ENCODE results near the gene PSG6. TPM values are rescaled to one million over a fixed set of nuclear protein-coding genes. Genes with fewer than 3 reads are reported as not detected.
A peak's percentile ranks its signal among the peaks of the same experiment; 100 is the strongest.
"Not testable (repeated sequence)": the region's sequence is repeated elsewhere in the genome, so short reads cannot be mapped to it uniquely, and the experiment has no call there.

The PSG6 gene
- total RNA-seq (0.17 TPM in 1 of 2 replicates, not detected in the other), polyA plus RNA-seq (0.18 and 0.76 TPM in 2 replicates), polyA minus RNA-seq (ENCODE audit: low replicate concordance) (not detected in 2 replicates)
- polyA plus RNA-seq (2012) = 0.15 and 0.61 TPM in 2 replicates

- H3K4me2 ChIP-seq (ENCODE audit: extremely low read depth, insufficient read depth, low read length); H3K79me2 ChIP-seq (ENCODE audit: control insufficient read depth, insufficient read depth, low read length); H3K9ac ChIP-seq (ENCODE audit: insufficient read depth, low read length); H3K36me3 ChIP-seq (ENCODE audit: control insufficient read depth, insufficient read depth, low read length); H4K20me1 ChIP-seq (ENCODE audit: control insufficient read depth, extremely low read depth, insufficient read depth, low read length); H3K27me3 ChIP-seq (ENCODE audit: control insufficient read depth, insufficient read depth, low read length); H3K27ac ChIP-seq (ENCODE audit: insufficient read depth, low read length); H2AFZ ChIP-seq (ENCODE audit: low read length); H3K9me3 ChIP-seq (ENCODE audit: control insufficient read depth, insufficient read depth, low read depth, low read length); H3K4me3 ChIP-seq (replicated peaks in 1 of 4; ENCODE audit: control extremely low read depth in 1 of 4, insufficient read depth in 1 of 4, low read depth in 3 of 4, low read length in 4 of 4); DNase-seq (ENCODE audit: low read depth in 2 of 2); H3K4me1 ChIP-seq (ENCODE audit: control insufficient read depth, extremely low read depth, insufficient read depth, low read length): not testable (repeated sequence)
Observed at GRCh38 chr19:42917634-42918033, at the start of gene PSG6. Gene PSG6, minus strand, starts transcription at chr19:42917894. Its CDS starts 102 bp downstream, at chr19:42917792.

DNA sequence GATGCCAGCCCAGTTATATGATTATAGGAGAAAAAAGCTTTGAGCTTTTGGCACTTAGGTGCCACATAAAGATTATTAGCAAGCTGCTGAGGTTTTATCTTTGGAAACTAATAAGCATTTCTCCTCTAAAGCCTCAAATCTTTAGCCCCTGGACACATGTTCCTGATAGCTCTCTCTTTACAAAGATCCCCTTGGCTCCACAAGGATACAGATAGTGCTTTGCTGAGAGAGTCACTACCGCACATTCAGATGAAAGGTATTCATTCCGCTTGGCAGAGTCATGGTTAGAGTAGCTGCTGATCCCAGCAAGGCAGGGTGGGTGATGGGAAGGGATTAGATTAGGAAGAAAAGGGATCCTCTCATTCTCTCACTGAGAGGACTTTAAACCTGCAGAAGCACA is 47.5 kb upstream of the PSG6 start:
- Histone ChIP-seq H3K27ac (ENCODE audit: insufficient read depth, low read length) (no peak overlapping the region), H3K9ac (ENCODE audit: insufficient read depth, low read length) (no peak overlapping the region), H3K27me3 (ENCODE audit: control insufficient read depth, insufficient read depth, low read length) (no peaks in the 10 kb centered on the region), H3K4me2 (ENCODE audit: extremely low read depth, insufficient read depth, low read length) (no peak overlapping the region), H3K4me3 (replicated peaks in 1 of 4; ENCODE audit: control extremely low read depth in 1 of 4, insufficient read depth in 1 of 4, low read depth in 3 of 4, low read length in 4 of 4) (no peak overlapping the region), H4K20me1 (ENCODE audit: control insufficient read depth, extremely low read depth, insufficient read depth, low read length) (no peaks in the 10 kb centered on the region), H3K4me1 (ENCODE audit: control insufficient read depth, extremely low read depth, insufficient read depth, low read length) (no peaks in the 10 kb centered on the region), H3K79me2 (ENCODE audit: control insufficient read depth, insufficient read depth, low read length) (no peaks in the 10 kb centered on the region), H2AFZ (ENCODE audit: low read length) (no peak overlapping the region), H3K9me3 (ENCODE audit: control insufficient read depth, insufficient read depth, low read depth, low read length) (no peaks in the 10 kb centered on the region), H3K36me3 (ENCODE audit: control insufficient read depth, insufficient read depth, low read length) (no peaks in the 10 kb centered on the region)
- TF ChIP-seq, protein P1, sequence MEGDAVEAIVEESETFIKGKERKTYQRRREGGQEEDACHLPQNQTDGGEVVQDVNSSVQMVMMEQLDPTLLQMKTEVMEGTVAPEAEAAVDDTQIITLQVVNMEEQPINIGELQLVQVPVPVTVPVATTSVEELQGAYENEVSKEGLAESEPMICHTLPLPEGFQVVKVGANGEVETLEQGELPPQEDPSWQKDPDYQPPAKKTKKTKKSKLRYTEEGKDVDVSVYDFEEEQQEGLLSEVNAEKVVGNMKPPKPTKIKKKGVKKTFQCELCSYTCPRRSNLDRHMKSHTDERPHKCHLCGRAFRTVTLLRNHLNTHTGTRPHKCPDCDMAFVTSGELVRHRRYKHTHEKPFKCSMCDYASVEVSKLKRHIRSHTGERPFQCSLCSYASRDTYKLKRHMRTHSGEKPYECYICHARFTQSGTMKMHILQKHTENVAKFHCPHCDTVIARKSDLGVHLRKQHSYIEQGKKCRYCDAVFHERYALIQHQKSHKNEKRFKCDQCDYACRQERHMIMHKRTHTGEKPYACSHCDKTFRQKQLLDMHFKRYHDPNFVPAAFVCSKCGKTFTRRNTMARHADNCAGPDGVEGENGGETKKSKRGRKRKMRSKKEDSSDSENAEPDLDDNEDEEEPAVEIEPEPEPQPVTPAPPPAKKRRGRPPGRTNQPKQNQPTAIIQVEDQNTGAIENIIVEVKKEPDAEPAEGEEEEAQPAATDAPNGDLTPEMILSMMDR (conservative IDR thresholded peaks at IDR 0.05 in 1 of 2, IDR thresholded peaks at IDR 0.05 in 1 of 2; ENCODE audit: low read depth in 1 of 2, low read length in 2 of 2) = no peak
- TF ChIP-seq EZH2 (IDR thresholded peaks at IDR 0.05; ENCODE audit: low read length, missing control alignments) = no peak
- peak in 1 of 2 donors; percentile 84 for DNase-seq (ENCODE audit: low read depth in 2 of 2)

- Histone ChIP-seq H3K9me3 (ENCODE audit: control insufficient read depth, insufficient read depth, low read depth, low read length) (no peaks in the 10 kb centered on the region), H3K4me1 (ENCODE audit: control insufficient read depth, extremely low read depth, insufficient read depth, low read length) (no peaks in the 10 kb centered on the region), H3K9ac (ENCODE audit: insufficient read depth, low read length) (no peak overlapping the region), H3K79me2 (ENCODE audit: control insufficient read depth, insufficient read depth, low read length) (no peaks in the 10 kb centered on the region), H3K27me3 (ENCODE audit: control insufficient read depth, insufficient read depth, low read length) (no peaks in the 10 kb centered on the region), H3K4me3 (replicated peaks in 1 of 4; ENCODE audit: control extremely low read depth in 1 of 4, insufficient read depth in 1 of 4, low read depth in 3 of 4, low read length in 4 of 4) (no peak overlapping the region), H3K4me2 (ENCODE audit: extremely low read depth, insufficient read depth, low read length) (no peak overlapping the region), H3K27ac (ENCODE audit: insufficient read depth, low read length) (no peak overlapping the region), H4K20me1 (ENCODE audit: control insufficient read depth, extremely low read depth, insufficient read depth, low read length) (no peaks in the 10 kb centered on the region), H2AFZ (ENCODE audit: low read length) (no peak overlapping the region), H3K36me3 (ENCODE audit: control insufficient read depth, insufficient read depth, low read length) (no peaks in the 10 kb centered on the region)
- DNase-seq (ENCODE audit: low read depth in 2 of 2) = no peak
- TF ChIP-seq EZH2 (IDR thresholded peaks at IDR 0.05; ENCODE audit: low read length, missing control alignments) = no peak
- TF ChIP-seq, protein P1 (conservative IDR thresholded peaks at IDR 0.05 in 1 of 2, IDR thresholded peaks at IDR 0.05 in 1 of 2; ENCODE audit: low read depth in 1 of 2, low read length in 2 of 2) = no peak
Observed at GRCh38 chr19:42961119-42961518, 43.4 kb upstream of the PSG6 start.

- not testable (repeated sequence) for DNase-seq (ENCODE audit: low read depth in 2 of 2); H3K36me3 ChIP-seq (ENCODE audit: control insufficient read depth, insufficient read depth, low read length); H3K4me2 ChIP-seq (ENCODE audit: extremely low read depth, insufficient read depth, low read length); H3K4me3 ChIP-seq (replicated peaks in 1 of 4; ENCODE audit: control extremely low read depth in 1 of 4, insufficient read depth in 1 of 4, low read depth in 3 of 4, low read length in 4 of 4); H3K27ac ChIP-seq (ENCODE audit: insufficient read depth, low read length); H3K79me2 ChIP-seq (ENCODE audit: control insufficient read depth, insufficient read depth, low read length); H3K9me3 ChIP-seq (ENCODE audit: control insufficient read depth, insufficient read depth, low read depth, low read length); H3K27me3 ChIP-seq (ENCODE audit: control insufficient read depth, insufficient read depth, low read length); H4K20me1 ChIP-seq (ENCODE audit: control insufficient read depth, extremely low read depth, insufficient read depth, low read length); H3K9ac ChIP-seq (ENCODE audit: insufficient read depth, low read length); H3K4me1 ChIP-seq (ENCODE audit: control insufficient read depth, extremely low read depth, insufficient read depth, low read length); H2AFZ ChIP-seq (ENCODE audit: low read length)
Observed at GRCh38 chr19:42952126-42952525, 34.4 kb upstream of the PSG6 start.

GRCh38 chr19:42951476-42951875 is 33.8 kb upstream of the PSG6 start:
- not testable (repeated sequence) for H3K36me3 ChIP-seq (ENCODE audit: control insufficient read depth, insufficient read depth, low read length); H3K9ac ChIP-seq (ENCODE audit: insufficient read depth, low read length); H3K4me3 ChIP-seq (replicated peaks in 1 of 4; ENCODE audit: control extremely low read depth in 1 of 4, insufficient read depth in 1 of 4, low read depth in 3 of 4, low read length in 4 of 4); H3K27ac ChIP-seq (ENCODE audit: insufficient read depth, low read length); H4K20me1 ChIP-seq (ENCODE audit: control insufficient read depth, extremely low read depth, insufficient read depth, low read length); H3K4me2 ChIP-seq (ENCODE audit: extremely low read depth, insufficient read depth, low read length); DNase-seq (ENCODE audit: low read depth in 2 of 2); H3K9me3 ChIP-seq (ENCODE audit: control insufficient read depth, insufficient read depth, low read depth, low read length); H3K27me3 ChIP-seq (ENCODE audit: control insufficient read depth, insufficient read depth, low read length); H3K4me1 ChIP-seq (ENCODE audit: control insufficient read depth, extremely low read depth, insufficient read depth, low read length); H3K79me2 ChIP-seq (ENCODE audit: control insufficient read depth, insufficient read depth, low read length); H2AFZ ChIP-seq (ENCODE audit: low read length)
